ENCODE data around the gene PLN. TPM values are rescaled to one million over a fixed set of nuclear protein-coding genes. Genes with fewer than 3 reads are reported as not detected.
A peak's percentile ranks its signal among the peaks of the same experiment; 100 is the strongest.

Gene PLN
- total RNA-seq, result 100 to 1,000 TPM in 3 of 4 donors, 10 to 100 TPM in 1; 45.2 to 194 (median 155) TPM

DNA sequence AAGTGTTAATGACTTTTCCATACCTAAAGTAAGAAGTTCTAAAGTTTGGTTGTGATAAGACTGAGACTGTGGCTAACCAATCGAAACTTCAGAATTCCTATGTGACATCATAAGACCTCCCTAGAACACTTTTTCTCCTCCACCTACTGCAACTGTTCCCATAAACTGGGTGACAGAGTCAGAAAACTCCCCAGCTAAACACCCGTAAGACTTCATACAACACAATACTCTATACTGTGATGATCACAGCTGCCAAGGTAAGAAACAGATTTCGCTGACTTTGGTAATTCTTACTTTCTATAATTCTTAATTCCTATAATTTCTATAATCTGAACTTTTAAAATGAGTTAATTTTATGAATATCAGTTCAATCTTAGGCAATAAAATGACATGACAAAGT, at the start of gene PLN:
Gene PLN (plus strand): TSS at position 161 of the 400 bp plus-strand sequence. CDS start 10,626 bp downstream, outside the sequence.
- peak; percentile 24 to 63 for TF ChIP-seq POLR2A (IDR thresholded peaks at IDR 0.05)
- TF ChIP-seq, protein P1, sequence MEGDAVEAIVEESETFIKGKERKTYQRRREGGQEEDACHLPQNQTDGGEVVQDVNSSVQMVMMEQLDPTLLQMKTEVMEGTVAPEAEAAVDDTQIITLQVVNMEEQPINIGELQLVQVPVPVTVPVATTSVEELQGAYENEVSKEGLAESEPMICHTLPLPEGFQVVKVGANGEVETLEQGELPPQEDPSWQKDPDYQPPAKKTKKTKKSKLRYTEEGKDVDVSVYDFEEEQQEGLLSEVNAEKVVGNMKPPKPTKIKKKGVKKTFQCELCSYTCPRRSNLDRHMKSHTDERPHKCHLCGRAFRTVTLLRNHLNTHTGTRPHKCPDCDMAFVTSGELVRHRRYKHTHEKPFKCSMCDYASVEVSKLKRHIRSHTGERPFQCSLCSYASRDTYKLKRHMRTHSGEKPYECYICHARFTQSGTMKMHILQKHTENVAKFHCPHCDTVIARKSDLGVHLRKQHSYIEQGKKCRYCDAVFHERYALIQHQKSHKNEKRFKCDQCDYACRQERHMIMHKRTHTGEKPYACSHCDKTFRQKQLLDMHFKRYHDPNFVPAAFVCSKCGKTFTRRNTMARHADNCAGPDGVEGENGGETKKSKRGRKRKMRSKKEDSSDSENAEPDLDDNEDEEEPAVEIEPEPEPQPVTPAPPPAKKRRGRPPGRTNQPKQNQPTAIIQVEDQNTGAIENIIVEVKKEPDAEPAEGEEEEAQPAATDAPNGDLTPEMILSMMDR (IDR thresholded peaks at IDR 0.05), result no peak
- peak within 1 kb of the TSS; percentile 72 to 88 for H3K27ac ChIP-seq
- no peaks in the 10 kb centered on the region for H3K36me3 ChIP-seq
- H3K27me3 ChIP-seq, result no peaks in the 10 kb centered on the region
- H3K4me1 ChIP-seq, result no peaks in the 10 kb centered on the region
- H3K4me3 ChIP-seq, result peak within 1 kb of the TSS; percentile 30 to 31
- DNase-seq, result peak in 1 of 2 donors; percentile 28
- intact Hi-C loops (cut with DNase I; ENCODE audit: low total_unique reads), result no loop called here
- H3K9me3 ChIP-seq, result no peaks in the 10 kb centered on the region

DNA sequence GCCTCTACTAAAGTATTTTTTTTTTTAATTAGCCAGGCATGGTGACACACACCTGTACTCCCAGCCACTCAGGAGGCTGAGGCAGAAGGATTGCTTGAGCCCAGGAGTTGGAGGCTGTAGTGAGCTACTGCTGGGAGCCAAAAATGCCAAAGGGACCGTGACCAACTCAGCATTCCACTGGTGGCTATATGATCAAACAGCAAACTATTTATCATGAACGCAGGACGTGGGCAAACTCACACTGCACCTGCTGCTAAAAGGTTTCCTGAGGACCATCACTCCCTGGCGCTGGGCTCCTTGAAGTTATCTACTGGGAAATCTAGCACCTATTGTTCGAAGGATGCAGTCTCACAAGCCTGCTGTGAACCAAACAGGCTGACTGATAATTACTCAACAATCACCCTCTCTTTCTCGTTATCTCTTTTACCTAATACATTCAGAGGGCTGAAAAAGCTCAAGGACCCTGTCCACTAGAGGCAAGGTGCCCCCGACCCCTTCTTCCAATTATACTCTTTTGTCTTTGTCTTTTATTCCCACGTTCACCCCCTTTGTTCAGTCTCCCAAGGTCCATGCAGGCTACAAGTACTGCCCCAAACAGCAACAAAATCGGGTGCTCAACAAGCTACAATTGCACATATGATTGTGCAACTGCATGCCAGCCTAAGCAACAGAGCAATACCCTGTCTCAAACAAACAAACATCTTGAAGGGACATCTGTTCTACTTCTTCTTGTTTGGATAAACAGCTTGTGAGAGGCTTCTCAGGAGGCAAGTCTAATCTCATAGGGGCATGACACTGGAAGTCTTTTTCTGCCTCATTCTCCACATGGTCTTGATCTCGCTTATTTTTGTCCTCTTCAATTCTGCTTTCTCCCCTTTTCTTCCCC, 47.7 kb upstream of the PLN start:
- no peaks in the 10 kb centered on the region for H3K9me3 ChIP-seq
- no peaks in the 10 kb centered on the region for H3K36me3 ChIP-seq
- intact Hi-C loops (cut with DNase I; ENCODE audit: low total_unique reads), result no loop called here
- H3K27me3 ChIP-seq, result no peaks in the 10 kb centered on the region
- DNase-seq, result no peak
- H3K27ac ChIP-seq, result peak overlapping the region in 1 of 2 donors; percentile 66
- no peak overlapping the region for H3K4me3 ChIP-seq
- no peaks in the 10 kb centered on the region for H3K4me1 ChIP-seq
- no peak for TF ChIP-seq POLR2A (IDR thresholded peaks at IDR 0.05)
- TF ChIP-seq, protein P1 (IDR thresholded peaks at IDR 0.05), result no peak

DNA sequence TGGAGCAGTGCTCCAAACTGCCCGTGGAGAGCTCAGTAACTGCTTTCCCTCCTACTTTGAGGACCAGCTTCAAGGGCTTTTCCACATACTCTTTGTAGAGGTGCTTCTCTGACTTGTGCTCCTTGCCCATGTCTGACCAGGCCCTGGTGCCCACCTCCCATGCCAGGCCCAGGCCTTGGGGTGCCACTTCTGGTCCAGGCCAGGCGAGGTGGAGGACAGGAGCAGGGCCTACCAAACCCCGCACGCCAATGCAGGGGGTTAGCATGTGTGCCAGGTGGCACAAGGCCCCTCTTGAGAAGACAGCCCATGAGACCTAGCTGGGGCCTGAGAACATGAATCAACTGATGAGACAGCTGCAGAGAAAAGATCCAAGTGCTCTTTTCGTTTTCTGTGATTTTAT, 47.0 kb upstream of the PLN start:
- peak overlapping the region; percentile 40 to 66 for H3K27ac ChIP-seq
- TF ChIP-seq, protein P1 (IDR thresholded peaks at IDR 0.05), result no peak
- TF ChIP-seq POLR2A (IDR thresholded peaks at IDR 0.05), result no peak
- H3K4me3 ChIP-seq, result no peak overlapping the region
- intact Hi-C loops (cut with DNase I; ENCODE audit: low total_unique reads), result no loop called here
- no peaks in the 10 kb centered on the region for H3K36me3 ChIP-seq
- no peak for DNase-seq
- H3K27me3 ChIP-seq, result no peaks in the 10 kb centered on the region
- no peaks in the 10 kb centered on the region for H3K4me1 ChIP-seq
- H3K9me3 ChIP-seq, result no peaks in the 10 kb centered on the region

DNA sequence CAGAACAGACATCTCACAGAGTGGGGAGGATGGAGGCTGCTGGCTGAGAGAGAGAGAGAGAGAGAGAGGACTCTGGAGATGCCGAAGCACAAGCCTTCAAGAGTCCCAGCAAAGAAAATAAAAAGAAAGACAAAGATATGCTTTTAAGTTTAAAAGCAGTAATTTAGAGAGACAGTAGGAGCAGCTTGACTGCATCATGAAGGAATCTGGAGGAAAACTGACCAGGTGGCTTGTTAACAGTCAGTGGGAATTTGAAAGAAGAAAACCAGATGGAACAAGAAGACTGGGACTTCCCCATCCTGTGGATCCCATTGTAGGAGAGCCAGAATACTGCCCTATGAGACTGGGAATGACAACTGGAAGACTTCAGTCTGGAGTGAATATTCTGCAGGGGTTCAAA, 46.3 kb upstream of the PLN start:
- Histone ChIP-seq H3K4me3 (no peak overlapping the region), H3K27ac (peak overlapping the region; percentile 40 to 66), H3K36me3 (no peaks in the 10 kb centered on the region), H3K9me3 (no peaks in the 10 kb centered on the region), H3K4me1 (no peaks in the 10 kb centered on the region), H3K27me3 (no peaks in the 10 kb centered on the region)
- TF ChIP-seq, protein P1 (IDR thresholded peaks at IDR 0.05), result no peak
- no peak for TF ChIP-seq POLR2A (IDR thresholded peaks at IDR 0.05)
- no peak for DNase-seq
- intact Hi-C loops (cut with DNase I; ENCODE audit: low total_unique reads), result no loop called here

DNA sequence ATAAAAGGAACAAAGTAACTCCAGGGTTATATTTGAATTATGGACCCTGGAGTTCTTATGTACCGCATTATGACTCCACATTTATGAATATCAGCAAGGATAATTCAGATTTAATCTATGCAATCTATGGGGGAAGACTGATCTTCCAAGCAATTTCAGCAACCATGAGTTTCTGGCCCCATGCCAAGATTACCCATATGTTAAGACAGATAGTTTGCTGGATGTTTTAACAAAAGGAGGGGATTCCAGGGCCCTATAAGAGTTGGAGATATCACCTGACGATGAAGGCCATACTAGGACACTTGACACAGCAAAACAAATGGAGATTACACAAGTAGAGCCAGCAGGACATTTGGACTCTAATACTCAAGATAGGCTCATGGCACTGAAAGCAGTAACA, 45.9 kb upstream of the PLN start:
- DNase-seq, result no peak
- Histone ChIP-seq H3K4me3 (no peak overlapping the region), H3K4me1 (no peaks in the 10 kb centered on the region), H3K9me3 (no peaks in the 10 kb centered on the region), H3K36me3 (no peaks in the 10 kb centered on the region), H3K27ac (peak overlapping the region in 1 of 2 donors; percentile 66), H3K27me3 (no peaks in the 10 kb centered on the region)
- intact Hi-C loops (cut with DNase I; ENCODE audit: low total_unique reads), result no loop called here
- TF ChIP-seq POLR2A (IDR thresholded peaks at IDR 0.05), result no peak
- TF ChIP-seq, protein P1 (IDR thresholded peaks at IDR 0.05), result no peak

Data from uterus (tissue), 4 donors.